ENCODE results near the gene MSANTD2. TPM values are rescaled to one million over a fixed set of nuclear protein-coding genes. Genes with fewer than 3 reads are reported as not detected.

The MSANTD2 gene
- total and polyA plus RNA-seq, 4 experiments from 2014 or later, result 2.4 to 26.3 (median 15.9) TPM

- peaks cover 29% of the 10 kb centered on the region for H3K4me1 ChIP-seq (ENCODE audit: insufficient read depth, low read length)
- peak overlapping the region; percentile 70 to 89 (median 80) for H3K27ac Mint-ChIP-seq
Observed at GRCh38 chr11:124763156-124763947, 36.9 kb downstream of the MSANTD2 start.

DNA sequence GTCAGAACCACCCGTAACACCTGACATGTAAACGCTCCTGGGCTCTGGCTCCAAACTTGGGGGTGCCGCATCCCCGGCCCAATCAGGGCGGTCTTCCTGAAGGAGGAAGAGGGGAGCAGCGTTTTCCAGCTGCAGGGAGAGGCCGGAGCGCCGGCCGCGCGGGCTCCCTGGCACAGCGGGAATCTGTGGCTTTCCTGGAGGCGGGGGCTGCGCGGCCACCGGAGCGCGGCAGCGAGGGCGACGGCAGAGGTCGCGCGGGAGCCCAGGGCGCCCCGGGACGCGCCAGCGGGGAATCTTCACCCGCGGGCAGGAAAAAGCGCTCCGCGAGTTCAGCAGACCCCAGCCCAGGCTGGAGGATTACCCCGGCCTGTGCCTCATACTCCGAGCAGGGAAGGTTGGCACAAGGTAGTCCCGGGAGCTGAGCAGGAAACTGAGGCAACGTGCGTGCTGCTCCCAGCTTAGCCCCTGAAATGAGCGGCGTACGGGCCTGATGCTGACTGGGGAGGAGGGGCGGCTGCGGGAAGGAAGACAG lies 37.5 kb downstream of the MSANTD2 start:
- Mint-ChIP-seq H3K27ac (peak overlapping the region in 5 of 7 donors; percentile 70 to 89 (median 82)), H3K9me3 (no peaks in the 10 kb centered on the region), H3K4me3 (peak overlapping the region; percentile 90 to 98 (median 94)), H3K36me3 (peaks cover 3 to 16% of the 10 kb centered on the region in 2 donors), H3K27me3 (peaks cover 8 to 17% of the 10 kb centered on the region in 2 donors), H3K4me1 (peaks cover 7 to 35% (median 22%) of the 10 kb centered on the region in 4 donors)
- ChIA-PET POLR2A (ENCODE audit: partially characterized antibody) (interaction anchor here (1.0 to 5.4 kb wide), 7 partner anchors 10 to 92 kb away, joined by 3 to 50 read pairs (median 6); partner anchors contain the start of genes MSANTD2, SIAE and SPA17), CTCF (ENCODE audit: partially characterized antibody) (interaction anchor here (0.7 to 14.1 kb wide), 21 partner anchors 10 to 119 kb away, joined by 3 to 239 read pairs (median 9); partner anchors contain the start of genes MSANTD2, NRGN, SIAE and SPA17)
- H3K27ac ChIP-seq (ENCODE audit: low read depth, low read length), result no peak overlapping the region
- H3K4me1 ChIP-seq (ENCODE audit: insufficient read depth, low read length), result peaks cover 33% of the 10 kb centered on the region
- H3K27me3 ChIP-seq (ENCODE audit: insufficient read depth, low read length), result peaks cover 34% of the 10 kb centered on the region
- intact Hi-C loops (cut with micrococcal nuclease), result loop anchor here (1.0 kb wide), 7 partner anchors 16 to 118 kb away; partner anchors contain the start of genes MSANTD2, NRGN, SIAE and SPA17
- H3K4me3 ChIP-seq (ENCODE audit: low read length in 2 of 2), result peak overlapping the region; percentile 61
- H3K36me3 ChIP-seq (ENCODE audit: insufficient read depth, low read length), result no peaks in the 10 kb centered on the region
- DNase-seq, result no peak
- H3K9me3 ChIP-seq (ENCODE audit: control insufficient read depth in 1 of 2, low read length in 2 of 2), result no peaks in the 10 kb centered on the region

More at GRCh38 chr11:124763156-124763947, 36.9 kb downstream of the MSANTD2 start:
- H3K4me3 Mint-ChIP-seq, result peak overlapping the region; percentile 90 to 98 (median 94)
- H3K36me3 ChIP-seq (ENCODE audit: insufficient read depth, low read length), result no peaks in the 10 kb centered on the region
- H3K9me3 Mint-ChIP-seq, result no peaks in the 10 kb centered on the region
- peaks cover 3 to 10% of the 10 kb centered on the region in 2 donors for H3K27me3 Mint-ChIP-seq
- peak overlapping the region; percentile 61 for H3K4me3 ChIP-seq (ENCODE audit: low read length in 2 of 2)
- peak; percentile 80 to 84 (median 82) for DNase-seq
- no peaks in the 10 kb centered on the region for H3K9me3 ChIP-seq (ENCODE audit: control insufficient read depth in 1 of 2, low read length in 2 of 2)
- H3K27me3 ChIP-seq (ENCODE audit: insufficient read depth, low read length), result peaks cover 34% of the 10 kb centered on the region
- peaks cover 3 to 20% of the 10 kb centered on the region in 2 donors for H3K36me3 Mint-ChIP-seq
- H3K27ac ChIP-seq (ENCODE audit: low read depth, low read length), result no peak overlapping the region
- CTCF ChIA-PET (ENCODE audit: partially characterized antibody), result interaction anchor here (0.7 to 14.1 kb wide), 34 partner anchors 8 to 1331 kb away, joined by 3 to 239 read pairs (median 4); partner anchors contain the start of genes MSANTD2, NRGN, SIAE and SPA17
- H3K4me1 Mint-ChIP-seq, result peaks cover 4 to 30% (median 18%) of the 10 kb centered on the region in 4 donors
- intact Hi-C loops (cut with micrococcal nuclease), result loop anchor here (1.0 kb wide), 7 partner anchors 17 to 119 kb away; partner anchors contain the start of genes MSANTD2, NRGN, SIAE and SPA17
- POLR2A ChIA-PET (ENCODE audit: partially characterized antibody), result interaction anchor here (0.7 to 5.4 kb wide), 9 partner anchors 10 to 93 kb away, joined by 3 to 50 read pairs (median 4); partner anchors contain the start of genes MSANTD2, NRGN, SIAE and SPA17

DNA sequence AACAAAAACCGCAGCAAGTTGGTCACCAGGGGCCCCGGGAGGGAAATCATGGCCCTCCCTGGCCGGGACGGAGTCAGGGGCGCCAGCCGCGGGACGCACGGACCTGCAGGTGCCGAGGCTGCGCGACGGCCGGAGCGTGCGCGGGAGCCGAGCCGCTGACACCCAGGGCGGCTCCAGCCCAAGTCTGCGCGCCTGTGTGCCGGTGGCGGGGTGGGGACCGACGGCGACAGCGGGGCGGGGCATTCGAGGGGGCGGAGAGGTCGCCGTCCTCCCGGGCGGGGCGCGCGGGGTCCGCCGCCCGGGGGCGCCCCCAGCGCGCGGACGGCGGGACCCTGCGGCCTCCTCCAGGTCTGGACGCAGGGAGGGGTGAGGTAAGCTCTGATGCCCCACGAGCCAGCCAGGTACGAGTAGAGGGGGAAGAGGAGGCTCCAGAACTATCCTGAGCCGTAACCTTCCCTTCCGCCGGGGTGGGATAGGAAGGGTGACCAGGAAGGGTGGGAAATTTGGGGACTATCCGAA lies 38.0 kb downstream of the MSANTD2 start, which contains the start of gene ESAM:
TSS of gene ESAM (minus strand) at position 186 of the 519 bp plus-strand sequence. CDS start at position 50, 136 bp downstream.
- intact Hi-C loops (cut with micrococcal nuclease), result no loop called here
- H3K4me3 ChIP-seq (ENCODE audit: low read length in 2 of 2), result peak within 1 kb of the TSS; percentile 61
- H3K9me3 ChIP-seq (ENCODE audit: control insufficient read depth in 1 of 2, low read length in 2 of 2), result no peaks in the 10 kb centered on the region
- Mint-ChIP-seq H3K27me3 (peaks cover 11 to 20% of the 10 kb centered on the region in 2 donors), H3K27ac (peak within 1 kb of the TSS; percentile 59 to 89 (median 80)), H3K36me3 (peaks cover 3 to 10% of the 10 kb centered on the region in 2 donors), H3K4me1 (peaks cover 7 to 39% (median 22%) of the 10 kb centered on the region in 4 donors), H3K9me3 (no peaks in the 10 kb centered on the region), H3K4me3 (peak within 1 kb of the TSS; percentile 90 to 98 (median 94))
- peaks cover 33% of the 10 kb centered on the region for H3K4me1 ChIP-seq (ENCODE audit: insufficient read depth, low read length)
- no peak within 1 kb of the TSS for H3K27ac ChIP-seq (ENCODE audit: low read depth, low read length)
- peak; percentile 54 to 71 (median 60) for DNase-seq
- ChIA-PET CTCF (ENCODE audit: partially characterized antibody) (interaction anchor here (1.0 to 14.1 kb wide), 15 partner anchors 10 to 118 kb away, joined by 3 to 239 read pairs (median 13); partner anchors contain the start of genes MSANTD2, NRGN, SIAE and SPA17), POLR2A (ENCODE audit: partially characterized antibody) (interaction anchor here (1.0 to 5.4 kb wide), 10 partner anchors 9 to 92 kb away, joined by 3 to 50 read pairs (median 6); partner anchors contain the start of genes MSANTD2, SIAE and SPA17)
- no peaks in the 10 kb centered on the region for H3K36me3 ChIP-seq (ENCODE audit: insufficient read depth, low read length)
- H3K27me3 ChIP-seq (ENCODE audit: insufficient read depth, low read length), result peaks cover 34% of the 10 kb centered on the region

DNA sequence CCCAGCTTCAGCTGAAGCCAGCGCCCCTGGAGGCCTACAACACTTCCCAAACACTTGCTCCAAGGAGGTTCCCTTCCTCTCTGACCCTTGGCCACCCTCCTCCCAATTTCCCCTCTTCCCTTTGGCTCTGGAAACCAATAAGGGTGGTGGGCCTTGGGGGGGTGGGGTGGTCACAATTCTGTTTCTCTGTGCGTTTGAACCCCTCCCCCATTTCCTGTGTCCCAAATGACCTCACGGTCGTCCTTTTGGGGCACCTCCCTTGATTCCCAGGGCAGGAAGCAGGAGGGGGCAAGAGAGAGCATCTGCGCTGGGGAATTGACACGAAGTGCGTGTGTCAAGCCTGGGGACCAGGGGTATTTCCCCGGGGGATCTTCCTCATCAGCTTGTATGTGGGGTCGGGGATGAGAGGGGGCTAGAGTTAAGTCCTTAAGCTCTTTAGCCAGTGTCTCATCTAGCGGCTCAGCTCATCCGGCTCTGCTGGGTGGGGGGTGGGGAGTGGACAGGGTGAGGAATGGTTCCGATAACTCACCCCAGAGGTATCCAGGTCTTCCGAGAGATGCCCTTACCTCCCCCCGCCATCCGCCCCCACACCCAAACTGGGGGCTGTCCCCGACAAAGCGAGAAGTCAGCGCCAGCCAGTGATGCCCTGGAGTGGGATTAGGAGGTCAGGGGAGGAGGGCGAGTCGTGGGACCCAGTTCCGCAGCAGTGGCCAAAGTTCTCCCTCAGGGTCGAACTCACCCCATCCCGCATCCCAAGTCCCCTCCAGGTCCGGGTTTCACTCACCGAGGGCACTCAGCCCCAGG lies 38.7 kb downstream of the MSANTD2 start:
- H3K27ac Mint-ChIP-seq, result peak overlapping the region in 4 of 7 donors; percentile 1 to 64 (median 20)
- H3K4me3 Mint-ChIP-seq, result peak overlapping the region; percentile 41 to 79 (median 69)
- Histone ChIP-seq H3K27ac (ENCODE audit: low read depth, low read length) (no peak overlapping the region), H3K4me1 (ENCODE audit: insufficient read depth, low read length) (peaks cover 33% of the 10 kb centered on the region), H3K36me3 (ENCODE audit: insufficient read depth, low read length) (no peaks in the 10 kb centered on the region), H3K9me3 (ENCODE audit: control insufficient read depth in 1 of 2, low read length in 2 of 2) (no peaks in the 10 kb centered on the region), H3K27me3 (ENCODE audit: insufficient read depth, low read length) (peaks cover 34% of the 10 kb centered on the region), H3K4me3 (ENCODE audit: low read length in 2 of 2) (peak overlapping the region in 1 of 2 donors; percentile 61)
- POLR2A ChIA-PET (ENCODE audit: partially characterized antibody), result interaction anchor here (0.6 to 5.4 kb wide), 7 partner anchors 9 to 1292 kb away, joined by 3 to 50 read pairs (median 5); partner anchors contain the start of genes MSANTD2, SIAE, SPA17 and VSIG2
- DNase-seq, result no peak
- intact Hi-C loops (cut with micrococcal nuclease), result no loop called here
- CTCF ChIA-PET (ENCODE audit: partially characterized antibody), result interaction anchor here (1.0 to 14.1 kb wide), 8 partner anchors 11 to 94 kb away, joined by 3 to 239 read pairs (median 23); partner anchors contain the start of genes NRGN, SIAE, SPA17 and VSIG2
- peaks cover 3 to 6% of the 10 kb centered on the region in 2 donors for H3K36me3 Mint-ChIP-seq
- H3K4me1 Mint-ChIP-seq, result peaks cover 7 to 42% (median 22%) of the 10 kb centered on the region in 4 donors
- peaks cover 16 to 24% of the 10 kb centered on the region in 2 donors for H3K27me3 Mint-ChIP-seq
- no peaks in the 10 kb centered on the region for H3K9me3 Mint-ChIP-seq

- CTCF ChIA-PET (ENCODE audit: partially characterized antibody), result interaction anchor here (1.0 to 14.1 kb wide), 5 partner anchors 12 to 93 kb away, joined by 3 to 239 read pairs (median 28); partner anchors contain the start of genes NRGN, SIAE, SPA17 and VSIG2
- no peaks in the 10 kb centered on the region for H3K9me3 ChIP-seq (ENCODE audit: control insufficient read depth in 1 of 2, low read length in 2 of 2)
- no peak overlapping the region for H3K27ac Mint-ChIP-seq
- H3K36me3 Mint-ChIP-seq, result peaks cover 0 to 4% of the 10 kb centered on the region in 2 donors
- intact Hi-C loops (cut with micrococcal nuclease), result no loop called here
- peaks cover 33% of the 10 kb centered on the region for H3K4me1 ChIP-seq (ENCODE audit: insufficient read depth, low read length)
- H3K9me3 Mint-ChIP-seq, result no peaks in the 10 kb centered on the region
- peaks cover 7 to 42% (median 22%) of the 10 kb centered on the region in 4 donors for H3K4me1 Mint-ChIP-seq
- H3K27ac ChIP-seq (ENCODE audit: low read depth, low read length), result no peak overlapping the region
- H3K4me3 Mint-ChIP-seq, result peak overlapping the region in 5 of 8 donors; percentile 6 to 62 (median 46)
- no peak overlapping the region for H3K4me3 ChIP-seq (ENCODE audit: low read length in 2 of 2)
- H3K27me3 ChIP-seq (ENCODE audit: insufficient read depth, low read length), result peaks cover 34% of the 10 kb centered on the region
- POLR2A ChIA-PET (ENCODE audit: partially characterized antibody), result interaction anchor here (1.1 to 5.4 kb wide), 5 partner anchors 8 to 90 kb away, joined by 5 to 50 read pairs (median 8); partner anchors contain the start of genes SIAE, SPA17 and VSIG2
- no peaks in the 10 kb centered on the region for H3K36me3 ChIP-seq (ENCODE audit: insufficient read depth, low read length)
- peaks cover 22 to 31% of the 10 kb centered on the region in 2 donors for H3K27me3 Mint-ChIP-seq
- no peak for DNase-seq
Observed at GRCh38 chr11:124760806-124761205, 39.4 kb downstream of the MSANTD2 start.
